HG02610 (cell line): ENCODE data around the gene NLE1.
"Not testable (repeated sequence)": the region's sequence is repeated elsewhere in the genome, so short reads cannot be mapped to it uniquely, and the experiment has no call there.

Source experiments
- ATAC-seq: cut with Tn5 transposase; IDR thresholded peaks from one replicate; pipeline ENCODE4 v1.9.1; 2021; ENCODE audit warnings: mild to moderate bottlenecking, moderate library complexity; ENCODE audit not compliant: unreplicated experiment

The NLE1 gene

GRCh38 chr17:35162755-35163154 lies 20.7 kb upstream of the NLE1 start:
- no peak for ATAC-seq

GRCh38 chr17:35161281-35161761 lies 19.2 kb upstream of the NLE1 start:
- ATAC-seq = no peak

GRCh38 chr17:35160354-35161201 lies 18.5 kb upstream of the NLE1 start:
- no peak for ATAC-seq

GRCh38 chr17:35159940-35160339 lies 17.8 kb upstream of the NLE1 start:
- ATAC-seq = no peak

GRCh38 chr17:35155246-35155645 lies 13.1 kb upstream of the NLE1 start:
- ATAC-seq = no peak

- ATAC-seq = no peak
Measured at GRCh38 chr17:35154196-35155165, 12.4 kb upstream of the NLE1 start.

- ATAC-seq = no peak
Measured at GRCh38 chr17:35152421-35153140, 10.5 kb upstream of the NLE1 start.

- not testable (repeated sequence) for ATAC-seq
Measured at GRCh38 chr17:35151080-35151479, 9.0 kb upstream of the NLE1 start.

GRCh38 chr17:35149941-35150340 lies 7.8 kb upstream of the NLE1 start:
- ATAC-seq = no peak

- ATAC-seq = no peak
Measured at GRCh38 chr17:35148144-35148543, 6.0 kb upstream of the NLE1 start.

GRCh38 chr17:35147375-35147905 lies 5.3 kb upstream of the NLE1 start, which contains the start of gene UNC45B:
Gene UNC45B, plus strand, starts transcription at chr17:35147817. Its CDS starts 447 bp downstream, at chr17:35148264.
- no peak for ATAC-seq

GRCh38 chr17:35146214-35146833 lies 4.2 kb upstream of the NLE1 start:
- ATAC-seq = no peak

GRCh38 chr17:35144840-35145239 lies 2.7 kb upstream of the NLE1 start:
- ATAC-seq = no peak

- no peak for ATAC-seq
Measured at GRCh38 chr17:35142467-35142796, 329 bp upstream of the NLE1 start.

GRCh38 chr17:35138218-35138617 lies 3.9 kb downstream of the NLE1 start:
- no peak for ATAC-seq

GRCh38 chr17:35135322-35135721 lies 6.8 kb downstream of the NLE1 start:
- ATAC-seq = no peak

- ATAC-seq = no peak
Measured at GRCh38 chr17:35132816-35133550, 9.1 kb downstream of the NLE1 start.

- ATAC-seq = no peak
Measured at GRCh38 chr17:35132099-35132498, 10.0 kb downstream of the NLE1 start.

- no peak for ATAC-seq
Measured at GRCh38 chr17:35130392-35130791, 11.7 kb downstream of the NLE1 start.

- no peak for ATAC-seq
Measured at GRCh38 chr17:35129973-35130351, 12.1 kb downstream of the NLE1 start.
